Left hindlimb (tissue), 1 donor: ENCODE results near the gene HJURP.

Experiments
- DNase-seq: peaks from one replicate; pipeline ENCODE4 v3.0.0-alpha.2; 2018

The HJURP gene

GRCh38 chr2:233813236-233814055 is 40.9 kb downstream of the HJURP start:
- no peak for DNase-seq

DNA sequence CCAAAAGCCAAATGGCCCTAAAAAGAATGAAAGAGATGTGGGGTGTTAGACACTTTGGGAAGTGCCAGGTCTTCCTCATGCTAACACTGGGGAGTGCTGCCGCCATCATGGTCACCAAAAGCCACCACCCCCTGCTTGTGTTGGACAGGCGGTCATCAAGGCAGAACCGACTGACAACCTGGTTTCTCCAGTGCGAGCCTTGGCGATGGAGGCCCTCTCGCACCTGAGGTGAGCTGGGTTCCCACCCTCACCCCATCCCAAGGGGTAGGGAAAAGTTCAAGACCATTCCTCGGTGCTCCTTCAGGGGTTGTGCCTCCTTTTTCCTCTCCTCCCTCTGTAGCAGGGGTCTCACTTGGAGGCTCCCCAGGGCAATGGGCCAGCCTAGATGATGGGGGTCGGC is 42.6 kb downstream of the HJURP start:
- DNase-seq = no peak

GRCh38 chr2:233811087-233811486 is 43.2 kb downstream of the HJURP start:
- DNase-seq = no peak

GRCh38 chr2:233810385-233810784 is 44.0 kb downstream of the HJURP start:
- no peak for DNase-seq

- DNase-seq = no peak
Observed at GRCh38 chr2:233807966-233808935, 46.1 kb downstream of the HJURP start.

DNA sequence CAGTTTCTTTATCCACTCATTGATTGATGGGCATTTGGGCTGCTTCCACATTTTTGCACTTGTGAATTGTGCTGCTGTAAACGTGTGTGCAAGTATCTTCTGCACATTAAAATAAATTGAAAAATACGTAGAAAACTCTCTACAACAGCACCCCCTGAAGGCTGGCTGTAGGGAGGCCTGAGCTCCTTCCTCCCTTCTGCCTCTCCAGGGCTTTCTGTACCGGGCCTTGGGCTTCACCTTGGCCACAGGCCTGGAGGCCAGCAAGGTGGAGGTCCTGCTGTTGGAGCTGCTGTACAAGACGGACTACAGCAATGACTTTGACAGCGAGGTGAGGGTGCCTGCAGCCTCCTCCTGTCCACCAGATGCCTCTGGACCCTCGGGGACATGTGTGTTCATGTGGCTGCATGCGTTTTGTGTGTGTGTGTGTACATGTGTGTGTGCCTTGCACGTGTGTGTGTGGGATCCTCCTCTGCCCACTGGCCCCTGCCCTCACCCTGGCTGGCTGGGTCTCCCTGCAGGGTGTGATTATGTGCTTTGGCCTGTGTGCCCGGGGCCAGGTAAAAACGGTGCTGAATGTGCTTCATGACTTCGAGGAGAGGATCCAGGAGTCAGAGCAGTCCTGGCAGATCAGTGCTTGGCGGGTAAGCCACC is 47.0 kb downstream of the HJURP start:
- DNase-seq = no peak

DNA sequence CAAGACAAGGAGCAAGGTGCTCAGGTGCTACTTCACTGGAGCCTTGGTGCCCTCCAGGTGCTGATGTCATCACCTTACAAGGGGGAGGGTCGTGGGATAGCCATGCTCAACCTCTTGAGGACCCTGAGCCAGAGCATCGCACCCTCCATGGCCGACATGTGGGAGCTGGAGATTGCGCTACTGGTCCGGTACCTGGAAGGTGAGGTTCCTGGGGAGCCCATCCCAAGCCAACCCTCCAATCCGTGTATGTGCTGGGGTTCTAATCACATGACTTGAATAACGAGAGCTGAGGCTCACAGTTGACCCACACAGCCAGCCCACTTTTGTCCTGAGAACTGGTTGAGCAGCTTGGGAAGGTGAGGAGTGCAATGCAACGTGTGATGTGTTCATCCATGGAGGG is 50.3 kb downstream of the HJURP start:
- no peak for DNase-seq

- DNase-seq = no peak
Observed at GRCh38 chr2:233803292-233803911, 50.9 kb downstream of the HJURP start.

GRCh38 chr2:233802132-233802815 is 52.1 kb downstream of the HJURP start:
- DNase-seq = no peak

- DNase-seq = no peak
Observed at GRCh38 chr2:233801357-233802131, 52.8 kb downstream of the HJURP start.

DNA sequence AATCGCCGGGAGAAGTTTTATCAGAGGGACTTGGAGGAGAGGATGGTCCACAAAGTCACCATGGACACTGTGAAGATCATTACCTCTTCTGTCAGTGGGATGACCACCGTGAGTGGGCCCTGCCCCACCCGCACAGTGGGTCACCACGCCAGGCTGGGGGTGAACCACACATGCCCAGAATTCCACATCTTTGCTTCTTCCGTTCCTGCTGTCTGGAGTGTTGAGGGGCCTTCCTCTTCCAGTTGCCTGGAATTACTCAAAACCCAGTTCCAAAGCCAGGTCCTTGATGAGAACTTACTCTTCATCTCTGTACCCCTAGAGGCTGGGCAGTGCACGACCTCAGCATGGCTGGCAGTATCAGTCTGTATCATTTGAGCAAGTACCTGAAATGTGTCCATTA is 54.1 kb downstream of the HJURP start:
- DNase-seq = no peak

GRCh38 chr2:233799716-233800115 is 54.6 kb downstream of the HJURP start:
- DNase-seq = no peak

DNA sequence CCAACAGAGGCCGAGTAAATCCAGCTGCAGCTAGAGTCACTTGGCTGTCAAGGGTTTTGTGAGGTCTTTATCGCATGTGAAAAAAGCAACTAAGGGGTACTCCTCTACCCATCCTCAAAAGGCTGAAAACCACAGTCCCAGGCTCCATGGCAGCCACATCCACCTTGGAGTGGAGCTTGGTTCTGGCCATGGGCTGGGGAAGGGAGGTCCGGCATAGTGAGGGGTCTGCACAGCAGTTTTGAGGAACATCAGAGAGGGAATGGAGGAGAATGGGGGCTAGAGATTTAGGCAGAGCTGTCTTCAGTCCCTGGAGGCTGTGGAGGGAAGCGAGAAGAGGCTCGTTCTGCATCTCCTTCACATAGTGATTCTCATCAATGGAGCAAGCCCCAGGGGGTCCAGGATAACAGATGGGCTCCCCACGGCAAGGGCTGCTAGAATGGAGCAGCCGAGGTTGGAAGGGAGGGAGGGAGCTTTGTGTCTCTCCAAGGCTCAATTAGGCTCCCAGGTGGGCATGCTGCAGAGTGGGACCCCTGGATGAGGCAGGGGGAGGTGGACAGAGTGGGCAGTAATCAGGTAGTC is 55.2 kb downstream of the HJURP start:
- DNase-seq = no peak

DNA sequence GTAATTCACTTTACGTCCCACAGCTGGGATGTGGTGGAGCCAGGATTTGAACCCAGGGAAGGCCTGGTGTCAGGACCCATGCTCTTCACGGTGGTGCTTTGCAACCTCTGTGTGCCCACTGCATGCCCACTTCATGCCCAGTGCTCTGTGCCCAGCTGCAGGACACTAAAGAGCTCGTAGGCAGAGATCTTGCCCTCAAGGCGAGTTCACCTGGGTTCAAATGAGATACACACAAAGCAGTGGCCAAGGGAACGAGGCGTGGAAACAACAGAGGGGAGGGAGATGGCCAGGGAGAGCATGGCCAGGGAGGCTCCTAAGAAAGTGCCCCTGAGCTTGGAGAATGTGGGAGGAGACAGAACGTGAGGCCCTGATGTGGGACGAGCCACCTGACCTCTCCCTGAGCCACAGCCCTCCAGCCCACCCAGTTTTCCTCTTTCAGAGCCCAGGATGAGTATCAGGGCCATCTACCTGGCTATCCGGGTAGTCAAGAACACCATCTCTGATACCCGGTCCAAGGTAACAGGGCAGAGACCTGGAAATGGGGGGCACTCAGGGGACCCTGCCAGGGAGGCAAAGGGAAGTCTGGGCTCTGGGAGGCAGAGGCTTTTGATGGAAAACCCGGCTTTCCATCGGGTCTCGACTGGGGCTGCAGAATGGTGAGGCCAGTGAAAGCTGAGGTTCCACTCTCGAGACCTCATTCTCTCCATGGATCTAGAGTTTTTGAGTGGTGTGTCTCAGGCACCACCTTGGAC is 55.8 kb downstream of the HJURP start:
- DNase-seq = no peak

- DNase-seq = no peak
Observed at GRCh38 chr2:233796254-233796653, 58.1 kb downstream of the HJURP start.

DNA sequence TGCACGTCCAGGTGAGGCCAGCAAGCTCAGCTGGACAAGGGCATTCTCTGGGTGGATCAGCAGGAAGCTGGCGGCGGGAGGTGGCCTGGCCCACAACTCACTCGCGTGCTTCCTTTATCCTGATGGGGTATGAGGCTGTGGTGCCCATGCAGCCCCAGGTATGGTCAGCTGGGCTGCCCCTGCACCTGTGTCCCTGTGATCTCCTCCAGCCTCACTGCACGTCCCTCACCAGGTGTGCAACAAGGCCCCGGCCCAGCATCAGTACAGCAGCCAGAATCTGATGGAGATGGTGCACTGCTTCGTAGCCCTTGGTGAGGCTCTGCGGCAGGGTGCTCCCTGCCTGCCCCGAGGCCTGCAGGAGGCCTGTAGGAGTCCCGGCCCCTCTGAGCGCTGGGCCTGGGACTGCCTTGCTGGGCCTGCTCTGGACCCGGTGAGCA is 58.6 kb downstream of the HJURP start:
- no peak for DNase-seq

- DNase-seq = no peak
Observed at GRCh38 chr2:233794128-233794658, 60.1 kb downstream of the HJURP start.

GRCh38 chr2:233793465-233794127 is 60.7 kb downstream of the HJURP start:
- no peak for DNase-seq

DNA sequence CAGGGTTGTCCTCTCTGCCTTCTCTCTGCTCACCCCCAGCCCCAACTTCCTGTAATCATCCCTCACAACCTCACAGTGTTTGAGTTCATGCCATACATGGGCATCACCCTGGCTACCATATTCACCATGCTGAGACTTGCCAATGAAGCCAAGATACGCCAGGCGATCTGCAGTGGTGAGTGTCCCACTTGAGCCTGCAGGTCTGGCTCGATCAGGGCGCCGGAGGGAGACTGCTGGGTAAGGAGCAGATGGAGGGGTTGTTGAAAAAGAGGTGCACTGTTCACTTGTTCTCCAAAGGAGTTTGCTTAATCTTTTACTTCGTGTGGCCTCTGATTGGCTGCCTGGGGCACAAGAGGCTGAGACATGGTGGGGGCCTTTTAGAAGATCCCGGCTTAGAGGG is 61.6 kb downstream of the HJURP start:
- no peak for DNase-seq
